Activated T-helper 9 cell treated with anti-CD3 and anti-CD28 coated beads, Interleukin-2, amount 50 U/mL, for 16 hours (primary cell): ENCODE data around the gene CALML4.
"Not testable (repeated sequence)": the region's sequence is repeated elsewhere in the genome, so short reads cannot be mapped to it uniquely, and the experiment has no call there.

Source experiments
- DNase-seq: peaks from one replicate; pipeline ENCODE4 v3.0.0-alpha.2; 2020; ENCODE audit warnings: low read depth

CALML4 gene

GRCh38 chr15:68190048-68190447 lies 15.1 kb downstream of the CALML4 start:
- no peak for DNase-seq

- DNase-seq = no peak
These were observed 16.5 kb downstream of the CALML4 start for GRCh38 chr15:68188647-68189046.

DNA sequence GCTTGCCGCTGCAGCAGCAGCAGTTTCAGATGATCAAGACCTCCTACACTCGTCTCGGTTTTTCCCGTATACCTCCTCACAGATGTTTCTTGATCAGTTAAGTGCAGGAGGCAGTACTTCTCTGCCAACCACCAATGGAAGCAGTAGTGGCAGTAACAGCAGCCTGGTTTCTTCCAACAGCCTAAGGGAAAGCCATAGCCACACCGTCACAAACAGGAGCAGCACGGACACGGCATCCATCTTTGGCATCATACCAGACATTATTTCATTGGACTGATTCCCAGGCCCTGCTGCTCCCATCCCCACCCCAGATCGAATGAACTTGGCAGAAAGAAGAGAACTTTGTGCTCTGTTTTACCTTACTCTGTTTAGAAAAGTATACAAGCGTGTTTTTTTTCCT lies 17.6 kb downstream of the CALML4 start:
- no peak for DNase-seq

DNA sequence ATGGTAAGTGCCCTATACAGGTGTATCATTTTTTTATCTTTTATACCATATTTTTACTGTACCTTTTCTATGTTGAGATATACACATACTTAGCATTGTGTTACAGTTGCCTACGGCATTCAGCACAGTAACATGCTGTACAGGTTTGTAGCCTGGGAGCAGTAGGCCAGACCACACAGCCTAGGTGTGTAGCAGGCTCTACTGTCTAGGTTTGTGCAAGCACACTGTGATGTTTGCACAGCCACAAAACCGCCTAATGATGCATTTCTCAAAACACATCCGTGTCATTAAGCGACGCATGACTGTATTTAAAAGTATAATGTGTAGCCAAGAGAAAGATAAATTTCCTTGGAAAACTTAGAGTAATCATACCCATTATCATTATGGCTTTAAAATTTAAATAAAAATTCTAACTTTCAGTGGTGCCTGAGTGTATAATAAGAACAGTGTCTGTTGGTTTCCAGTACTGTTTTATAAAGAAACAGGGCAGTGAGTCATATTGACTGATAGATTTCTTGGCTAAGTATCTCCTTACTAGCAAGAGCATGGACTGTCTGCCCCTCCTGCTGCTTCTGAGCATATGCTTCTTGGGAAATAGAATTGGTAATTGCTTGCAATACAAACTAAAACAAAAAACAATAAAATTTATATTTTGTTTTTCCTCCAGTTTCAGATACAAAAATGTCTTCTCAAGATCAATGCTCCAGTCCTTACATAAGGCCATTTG lies 18.3 kb downstream of the CALML4 start:
- DNase-seq = no peak

- no peak for DNase-seq
These were observed 20.3 kb downstream of the CALML4 start for GRCh38 chr15:68184616-68185480.

- no peak for DNase-seq
These were observed 21.4 kb downstream of the CALML4 start for GRCh38 chr15:68183616-68184315.

GRCh38 chr15:68177742-68178141 lies 27.4 kb downstream of the CALML4 start:
- no peak for DNase-seq

GRCh38 chr15:68176601-68177000 lies 28.5 kb downstream of the CALML4 start:
- DNase-seq = no peak

DNA sequence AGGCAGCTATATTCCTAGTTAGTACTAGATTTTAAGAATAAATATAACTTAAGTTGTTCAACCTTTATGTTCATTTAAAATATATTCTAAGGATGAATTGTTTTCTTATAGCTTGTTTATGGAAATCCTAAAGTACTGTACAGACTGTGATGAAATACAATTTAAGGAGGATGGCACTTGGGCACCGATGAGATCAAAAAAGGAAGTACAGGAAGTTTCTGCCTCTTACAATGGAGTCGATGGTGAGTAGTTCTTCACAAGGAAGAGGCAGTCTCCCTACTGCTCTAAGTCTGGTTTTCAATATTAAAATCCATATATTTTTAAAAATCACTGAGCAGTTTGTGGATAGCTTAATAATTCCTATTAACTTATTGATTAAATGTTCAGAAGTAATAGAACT lies 29.6 kb downstream of the CALML4 start:
- no peak for DNase-seq

GRCh38 chr15:68173119-68173518 lies 32.0 kb downstream of the CALML4 start:
- no peak for DNase-seq

DNA sequence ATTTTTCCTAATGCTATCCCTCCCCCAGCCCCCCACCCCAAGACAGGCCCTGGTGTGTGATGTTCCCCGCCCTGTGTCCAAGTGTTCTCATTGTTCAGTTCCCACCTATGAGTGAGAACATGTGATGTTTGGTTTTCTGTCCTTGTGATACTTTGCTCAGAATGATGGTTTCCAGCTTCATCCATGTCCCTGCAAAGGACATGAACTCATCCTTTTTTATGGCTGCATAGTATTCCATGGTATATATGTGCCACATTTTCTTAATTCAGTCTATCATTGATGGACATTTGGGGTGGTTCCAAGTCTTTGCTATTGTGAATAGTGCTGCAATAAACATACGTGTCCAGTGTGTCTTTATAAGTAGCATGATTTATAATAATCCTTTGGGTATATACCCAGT lies 33.1 kb downstream of the CALML4 start:
- not testable (repeated sequence) for DNase-seq

DNA sequence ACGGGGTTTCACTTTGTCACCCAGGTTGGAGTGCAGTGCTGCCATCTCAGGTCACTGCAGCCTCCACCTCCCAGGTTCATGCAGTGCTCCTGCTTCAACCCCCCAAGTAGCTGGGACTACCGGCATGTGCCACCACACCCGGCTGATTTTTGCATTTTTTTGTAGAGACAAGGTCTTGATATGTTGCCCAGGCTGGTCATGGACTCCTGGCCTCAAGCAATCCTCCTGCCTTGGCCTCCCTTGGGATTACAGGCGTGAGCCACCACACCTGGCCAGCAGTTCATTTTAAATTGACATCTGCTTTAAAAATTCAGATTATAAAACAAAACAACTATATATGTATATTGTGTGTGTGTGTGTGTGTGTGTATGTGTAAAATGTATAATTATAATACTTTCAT lies 38.3 kb downstream of the CALML4 start:
- no peak for DNase-seq

DNA sequence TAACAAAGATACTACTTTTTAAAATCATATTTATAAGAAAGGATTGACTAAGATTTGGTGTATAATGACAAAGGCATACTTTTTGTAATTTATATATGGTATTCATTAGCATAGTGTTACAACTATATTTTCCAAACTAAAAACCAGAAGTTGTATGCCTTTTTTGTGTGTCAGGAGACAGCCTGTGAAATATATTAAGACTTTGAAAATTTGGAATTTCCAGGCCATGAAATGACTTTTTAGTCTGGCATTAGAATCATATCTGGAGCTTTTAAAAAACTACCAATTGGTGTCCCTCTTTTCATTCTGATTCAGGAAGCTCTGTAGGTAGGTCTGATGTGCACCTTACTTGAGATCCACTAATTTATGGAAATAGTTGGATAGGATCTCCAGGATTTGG lies 41.9 kb downstream of the CALML4 start:
- DNase-seq = no peak

DNA sequence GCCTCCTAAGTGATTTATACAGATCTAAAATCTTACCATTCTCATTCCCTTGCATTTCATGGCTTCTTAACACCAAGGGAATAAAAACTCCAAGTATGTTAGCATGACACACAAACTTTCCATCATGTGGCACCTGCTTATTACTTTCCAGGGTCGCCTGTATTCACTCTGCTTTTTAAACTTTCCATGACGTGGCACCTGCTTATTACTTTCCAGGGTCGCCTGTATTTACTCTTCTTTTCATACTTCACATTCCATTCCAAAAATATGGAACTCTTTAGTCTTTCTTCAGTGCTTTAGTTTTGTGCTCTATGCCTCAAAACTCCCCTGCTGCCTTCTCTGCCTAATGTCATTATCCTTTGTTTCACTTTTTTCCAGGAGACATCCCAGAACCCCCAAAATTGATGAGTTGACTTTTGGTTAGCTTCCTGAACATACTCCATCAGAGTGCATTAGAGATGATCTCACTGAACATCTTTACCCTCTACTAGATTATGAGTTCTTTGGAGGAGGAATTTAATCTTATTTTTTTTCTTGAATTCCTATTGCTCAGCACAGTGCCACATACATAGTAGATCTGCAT lies 47.0 kb downstream of the CALML4 start:
- no peak for DNase-seq

GRCh38 chr15:68157074-68157473 lies 48.1 kb downstream of the CALML4 start:
- no peak for DNase-seq

GRCh38 chr15:68154923-68155559 lies 50.1 kb downstream of the CALML4 start:
- DNase-seq = no peak

DNA sequence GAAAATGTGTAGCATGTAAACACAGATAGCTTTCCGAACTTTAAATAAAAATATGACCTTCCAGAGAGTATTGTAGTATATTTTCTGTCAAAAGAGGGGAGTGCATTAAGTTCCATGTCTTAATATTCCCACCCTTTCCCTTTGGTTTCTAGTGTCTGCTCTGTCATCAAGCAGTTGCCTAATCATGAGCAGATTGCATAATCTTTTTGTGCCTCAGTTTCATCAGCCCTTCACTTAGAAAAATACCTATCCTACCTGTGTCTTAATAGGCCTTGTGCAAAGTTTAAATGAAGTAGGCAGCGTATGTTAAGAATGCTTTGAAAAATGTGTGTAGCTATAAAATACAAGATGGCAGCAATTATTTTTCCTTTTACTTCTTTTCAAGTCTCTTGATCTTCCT lies 52.8 kb downstream of the CALML4 start:
- DNase-seq = no peak

DNA sequence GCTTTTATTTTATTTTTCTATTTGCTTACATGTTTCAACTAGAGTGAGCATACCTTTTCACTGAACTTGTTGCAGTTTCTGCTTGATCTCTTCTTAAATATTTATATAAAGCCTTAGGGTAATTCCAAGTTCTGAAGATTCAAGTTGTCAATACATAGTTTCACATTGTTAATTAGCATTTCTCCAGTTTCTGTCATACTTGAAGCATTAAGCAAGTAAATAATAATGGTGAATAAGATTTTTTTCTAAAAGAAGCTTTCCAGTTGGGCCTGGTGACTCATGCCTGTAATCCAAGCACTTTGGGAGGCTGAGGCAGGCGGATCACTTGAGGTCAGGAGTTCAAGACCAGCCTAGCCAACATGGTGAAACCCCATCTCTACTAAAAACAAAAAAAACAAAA lies 53.9 kb downstream of the CALML4 start:
- no peak for DNase-seq

DNA sequence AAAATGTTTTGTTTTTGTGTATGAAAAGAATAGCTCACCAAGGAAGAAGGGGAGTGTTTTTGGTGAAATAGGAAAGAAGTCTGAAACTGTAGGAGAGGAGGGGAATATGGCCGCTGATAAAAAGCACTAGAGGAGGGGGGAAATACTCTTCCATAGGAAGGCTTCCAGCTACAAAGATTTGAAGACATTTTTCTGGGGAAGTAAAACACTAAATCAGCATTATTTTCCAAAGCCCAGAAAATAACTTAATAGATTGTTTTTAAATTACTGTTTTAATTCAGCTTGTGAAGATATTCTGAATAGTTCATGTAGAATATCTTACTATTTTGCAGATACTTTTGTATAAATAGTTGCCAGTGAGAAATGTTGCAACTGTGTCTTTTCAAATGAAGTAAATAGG lies 54.9 kb downstream of the CALML4 start:
- no peak for DNase-seq

- DNase-seq = no peak
These were observed 56.1 kb downstream of the CALML4 start for GRCh38 chr15:68149059-68149458.

GRCh38 chr15:68148039-68148438 lies 57.1 kb downstream of the CALML4 start:
- DNase-seq = no peak

- DNase-seq = no peak
These were observed 59.4 kb downstream of the CALML4 start for GRCh38 chr15:68145706-68146105.
